Gastroesophageal sphincter (tissue), 4 donors: ENCODE data around the gene BTBD6. TPM values are rescaled to one million over a fixed set of nuclear protein-coding genes. Genes with fewer than 3 reads are reported as not detected.
A peak's percentile ranks its signal among the peaks of the same experiment; 100 is the strongest.

Experiments used
- ATAC-seq: fragments of 150-250 bp; one replicate; pipeline ENCODE4 v1.9.1; 2016; ENCODE audit warnings: mild to moderate bottlenecking, moderate library complexity
- H3K27ac ChIP-seq, 4 donors: fragments of 200-600 bp; sonication (generic) in 3 of 4; 1 replicate in 3 of 4; 2 replicates in 1 of 4; pipeline ENCODE4 v1.5.1; 2016 to 2019
- H3K27me3 ChIP-seq: fragments of 200-600 bp; sonication (generic); one replicate; pipeline ENCODE4 v1.5.1; 2019
- H3K36me3 ChIP-seq, 2 donors: fragments of 200-600 bp; sonication (generic); one replicate each; pipeline ENCODE4 v1.5.1; 2019; ENCODE audit warnings: control low read depth in 1 of 2
- H3K4me1 ChIP-seq, 3 donors: fragments of 200-600 bp; sonication (generic); 1 replicate in 2 of 3; 2 replicates in 1 of 3; pipeline ENCODE4 v1.5.1; 2016 to 2019; ENCODE audit warnings: control low read depth in 2 of 3
- H3K4me3 ChIP-seq, 2 donors: fragments of 200-600 bp; sonication (generic); one replicate each; pipeline ENCODE4 v1.5.1; 2019; ENCODE audit warnings: mild to moderate bottlenecking in 1 of 2, moderate library complexity in 1 of 2
- H3K9me3 ChIP-seq, 3 donors: fragments of 200-600 bp; sonication (generic); one replicate each; pipeline ENCODE4 v1.5.1; 2017 to 2019; ENCODE audit warnings: control low read depth in 2 of 3
- EP300 ChIP-seq: sonication (generic); formaldehyde crosslinking; IDR thresholded peaks from one replicate; pipeline ENCODE4 v1.6.1; 2017; ENCODE audit warnings: antibody characterized with exemption, mild to moderate bottlenecking
- POLR2A ChIP-seq, 2 donors: fragments of 450-650 bp; IDR thresholded peaks; one replicate each; pipeline ENCODE4 v1.6.1; 2017; ENCODE audit warnings: antibody characterized with exemption in 2 of 2, mild to moderate bottlenecking in 2 of 2, moderate library complexity in 1 of 2
- POLR2AphosphoS5 ChIP-seq: sonication (generic); formaldehyde crosslinking; IDR thresholded peaks from one replicate; pipeline ENCODE4 v1.6.1; 2017; ENCODE audit warnings: antibody characterized with exemption
- WGBS, 2 donors: methylation state at CpG; one replicate each; pipeline ENCODE4 v1.1.5; 2018; ENCODE audit warnings: low coverage in 1 of 2; 5-methylcytosine and 5-hydroxymethylcytosine counted together
- total RNA-seq, 4 donors: library from RNA; depleted of rRNA; stranded (reverse); fragments of >200 nt; gene quantifications; one replicate each; pipeline ENCODE4 v1.1.0, GENCODE V29; 2016
- TF ChIP-seq, protein P1 (sequence below), 4 experiments: fragments of 200-600 bp in 2 of 4; fragments of 450-650 bp in 2 of 4; sonication (generic) in 1 of 4; IDR thresholded peaks; one replicate each; pipeline ENCODE4 v1.5.1; 2017 to 2019; ENCODE audit warnings: antibody characterized with exemption in 4 of 4, mild to moderate bottlenecking in 2 of 4, moderate library complexity in 2 of 4

BTBD6 gene
- total RNA-seq, 4 donors from 2014 or later: 50.9 to 80.7 (median 66.1) TPM

DNA sequence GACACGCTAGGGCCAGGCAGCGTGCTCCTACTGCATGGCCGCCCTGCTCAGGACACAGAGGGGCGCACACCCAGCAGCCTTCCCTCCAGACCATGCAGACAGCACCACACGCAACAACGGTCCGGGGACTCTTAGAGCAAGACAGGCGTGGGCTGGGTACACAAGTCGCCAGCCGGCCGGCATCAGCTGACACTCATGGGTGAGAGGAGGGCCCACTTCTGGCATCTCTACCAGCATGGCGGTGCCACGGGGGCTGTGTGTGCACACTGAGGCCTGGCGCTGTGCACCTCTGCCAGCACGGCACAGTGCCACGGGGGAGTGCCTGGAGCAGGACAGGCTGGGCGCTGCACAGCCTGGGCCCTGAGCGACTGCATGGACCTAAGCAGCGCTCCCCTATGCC lies 6.7 kb upstream of the BTBD6 start:
- TF ChIP-seq POLR2A (IDR thresholded peaks at IDR 0.05) (no peak), POLR2AphosphoS5 (no peak), EP300 (no peak)
- TF ChIP-seq, protein P1, sequence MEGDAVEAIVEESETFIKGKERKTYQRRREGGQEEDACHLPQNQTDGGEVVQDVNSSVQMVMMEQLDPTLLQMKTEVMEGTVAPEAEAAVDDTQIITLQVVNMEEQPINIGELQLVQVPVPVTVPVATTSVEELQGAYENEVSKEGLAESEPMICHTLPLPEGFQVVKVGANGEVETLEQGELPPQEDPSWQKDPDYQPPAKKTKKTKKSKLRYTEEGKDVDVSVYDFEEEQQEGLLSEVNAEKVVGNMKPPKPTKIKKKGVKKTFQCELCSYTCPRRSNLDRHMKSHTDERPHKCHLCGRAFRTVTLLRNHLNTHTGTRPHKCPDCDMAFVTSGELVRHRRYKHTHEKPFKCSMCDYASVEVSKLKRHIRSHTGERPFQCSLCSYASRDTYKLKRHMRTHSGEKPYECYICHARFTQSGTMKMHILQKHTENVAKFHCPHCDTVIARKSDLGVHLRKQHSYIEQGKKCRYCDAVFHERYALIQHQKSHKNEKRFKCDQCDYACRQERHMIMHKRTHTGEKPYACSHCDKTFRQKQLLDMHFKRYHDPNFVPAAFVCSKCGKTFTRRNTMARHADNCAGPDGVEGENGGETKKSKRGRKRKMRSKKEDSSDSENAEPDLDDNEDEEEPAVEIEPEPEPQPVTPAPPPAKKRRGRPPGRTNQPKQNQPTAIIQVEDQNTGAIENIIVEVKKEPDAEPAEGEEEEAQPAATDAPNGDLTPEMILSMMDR (IDR thresholded peaks at IDR 0.05): no peak
- Histone ChIP-seq H3K9me3 (no peaks in the 10 kb centered on the region), H3K4me1 (no peaks in the 10 kb centered on the region), H3K27ac (no peak overlapping the region), H3K4me3 (no peak overlapping the region), H3K27me3 (no peaks in the 10 kb centered on the region), H3K36me3 (peaks cover 0 to 27% of the 10 kb centered on the region in 2 donors)
- no peak for ATAC-seq
- 85% methylated on average over 4 of the region's 19 CpGs; no CpG with 5 or more reads in 1 of the 2 donors for WGBS, 2 donors

DNA sequence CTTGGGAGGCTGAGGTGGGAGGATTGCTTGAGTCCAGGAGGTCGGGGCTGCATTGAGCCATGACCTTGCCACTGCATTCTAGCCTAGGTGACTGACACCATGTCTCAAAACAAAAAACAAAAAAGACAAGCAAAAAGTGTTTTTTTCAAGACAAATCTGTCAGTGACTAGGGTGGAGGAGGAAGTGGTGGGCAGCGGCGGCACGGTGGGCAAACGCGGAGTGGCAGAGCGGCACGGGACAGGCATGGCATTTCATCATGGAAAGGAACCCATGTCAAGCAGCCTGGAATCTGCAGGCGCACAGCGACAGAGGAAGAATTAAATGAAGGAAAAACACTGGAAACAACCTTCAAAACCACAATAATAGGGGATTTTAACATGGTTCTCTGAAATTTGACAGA lies 4.0 kb upstream of the BTBD6 start:
- Histone ChIP-seq H3K27me3 (no peaks in the 10 kb centered on the region), H3K9me3 (no peaks in the 10 kb centered on the region), H3K36me3 (peaks cover 0 to 27% of the 10 kb centered on the region in 2 donors), H3K4me1 (peaks cover 0 to 18% (median 8%) of the 10 kb centered on the region in 3 donors), H3K4me3 (no peak overlapping the region), H3K27ac (no peak overlapping the region)
- no peak for ATAC-seq
- WGBS, 2 donors: 65 to 83% methylated on average over 6 to 10 of the region's 10 CpGs
- TF ChIP-seq POLR2A (IDR thresholded peaks at IDR 0.05) (no peak), POLR2AphosphoS5 (no peak), EP300 (no peak)
- TF ChIP-seq, protein P1 (IDR thresholded peaks at IDR 0.05): no peak

DNA sequence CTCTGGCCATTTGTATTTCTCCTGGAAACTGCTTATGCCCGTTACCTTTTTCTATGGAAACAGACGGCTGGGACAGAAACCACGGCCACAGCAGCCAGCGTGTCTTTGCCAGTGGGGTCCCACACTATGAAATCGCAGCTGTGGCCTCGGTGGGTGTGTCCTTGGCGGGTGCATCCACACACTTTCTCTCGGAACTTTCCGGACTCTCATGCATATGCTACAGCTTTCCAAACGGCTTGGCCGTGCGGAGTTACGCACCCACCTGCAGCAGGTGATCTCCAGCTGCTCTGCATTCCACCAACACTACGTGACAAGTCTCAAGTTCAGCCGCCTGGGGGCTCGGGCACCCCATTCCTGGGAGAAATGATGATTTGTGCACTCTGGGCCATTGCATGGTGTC lies 1.3 kb upstream of the BTBD6 start:
- WGBS, 2 donors: 89 to 93% methylated on average over 13 to 14 of the region's 16 CpGs
- H3K4me1 ChIP-seq: peaks cover 0 to 34% (median 8%) of the 10 kb centered on the region in 3 donors
- TF ChIP-seq EP300 (no peak), POLR2AphosphoS5 (no peak), POLR2A (IDR thresholded peaks at IDR 0.05) (no peak)
- TF ChIP-seq, protein P1 (IDR thresholded peaks at IDR 0.05): no peak
- ATAC-seq: no peak
- no peaks in the 10 kb centered on the region for H3K27me3 ChIP-seq
- H3K27ac ChIP-seq: no peak overlapping the region
- H3K36me3 ChIP-seq: peaks cover 0 to 38% of the 10 kb centered on the region in 2 donors
- no peaks in the 10 kb centered on the region for H3K9me3 ChIP-seq
- no peak overlapping the region for H3K4me3 ChIP-seq

GRCh38 chr14:105247715-105248367 lies 492 bp upstream of the BTBD6 start:
- TF ChIP-seq POLR2A (IDR thresholded peaks at IDR 0.05): no peak
- no peak for TF ChIP-seq POLR2AphosphoS5
- no peak for TF ChIP-seq EP300
- TF ChIP-seq, protein P1 (IDR thresholded peaks at IDR 0.05): no peak
- Histone ChIP-seq H3K27ac (peak overlapping the region in 3 of 4 donors; percentile 93 to 100 (median 97)), H3K36me3 (peaks cover 0 to 46% of the 10 kb centered on the region in 2 donors), H3K27me3 (no peaks in the 10 kb centered on the region), H3K9me3 (no peaks in the 10 kb centered on the region), H3K4me3 (peak overlapping the region; percentile 29 to 72), H3K4me1 (peaks cover 0 to 34% (median 8%) of the 10 kb centered on the region in 3 donors)
- peak; percentile 9 for ATAC-seq
- WGBS, 2 donors: 0% methylated on average over 4 of the region's 42 CpGs; no CpG with 5 or more reads in 1 of the 2 donors
